ENCODE data around the gene BORA. TPM values are rescaled to one million over a fixed set of nuclear protein-coding genes. Genes with fewer than 3 reads are reported as not detected.
A peak's percentile ranks its signal among the peaks of the same experiment; 100 is the strongest.
"Not testable (repeated sequence)": the region's sequence is repeated elsewhere in the genome, so short reads cannot be mapped to it uniquely, and the experiment has no call there.

Gene BORA
- total RNA-seq, 1 experiment from 2014 or later, result 41.1 TPM

DNA sequence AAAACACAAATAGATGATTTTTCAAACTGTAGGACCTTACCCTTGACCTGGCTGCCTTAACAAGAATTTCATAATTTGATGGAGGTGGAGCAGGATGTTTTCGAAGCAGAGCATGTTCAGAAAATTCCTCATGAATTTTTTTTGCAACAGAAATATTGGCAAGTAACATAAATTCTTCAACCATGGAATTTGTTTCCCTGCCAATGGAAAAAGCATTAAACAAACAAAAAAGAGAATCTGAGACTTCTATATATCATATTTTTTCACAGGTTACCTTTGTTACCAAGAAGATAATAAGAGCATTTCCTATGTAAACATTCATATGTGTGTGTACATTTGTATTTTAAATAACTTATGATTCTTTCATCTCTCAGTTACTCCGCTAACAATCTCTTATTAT lies 35.7 kb downstream of the BORA start:
- DNase-seq (ENCODE audit: low read depth), result no peak

GRCh38 chr13:72774019-72774418 lies 46.3 kb downstream of the BORA start:
- DNase-seq (ENCODE audit: low read depth), result no peak

GRCh38 chr13:72781451-72782439 lies 54.0 kb downstream of the BORA start, which contains the start of the genes DIS3 and PIBF1:
TSS of gene DIS3 (minus strand) at chr13:72781900. CDS start at chr13:72781832, 68 bp downstream.
TSS of gene PIBF1 (plus strand) at chr13:72782133. CDS start at chr13:72783470, 1,337 bp downstream.
- DNase-seq (ENCODE audit: low read depth), result peak; percentile 98

DNA sequence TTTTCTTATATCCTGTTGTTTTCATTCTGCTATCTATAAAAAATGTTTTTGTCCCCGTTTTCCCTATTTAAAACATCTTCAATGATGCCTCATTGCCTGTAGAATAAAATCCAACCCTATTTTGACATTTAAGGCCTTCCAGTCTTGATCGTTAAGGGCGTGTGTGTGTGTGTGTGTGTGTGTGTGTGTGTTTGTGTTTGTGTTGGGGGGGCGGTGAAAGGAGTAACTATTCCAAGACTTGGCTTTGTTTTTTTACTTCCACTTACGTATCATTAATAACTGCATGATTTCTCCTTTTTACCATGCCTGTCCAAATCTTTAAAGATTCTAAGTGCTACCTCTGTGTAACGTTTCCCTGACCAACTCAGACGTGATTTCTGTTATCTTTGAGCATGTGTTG lies 55.0 kb downstream of the BORA start:
- DNase-seq (ENCODE audit: low read depth), result peak; percentile 15

DNA sequence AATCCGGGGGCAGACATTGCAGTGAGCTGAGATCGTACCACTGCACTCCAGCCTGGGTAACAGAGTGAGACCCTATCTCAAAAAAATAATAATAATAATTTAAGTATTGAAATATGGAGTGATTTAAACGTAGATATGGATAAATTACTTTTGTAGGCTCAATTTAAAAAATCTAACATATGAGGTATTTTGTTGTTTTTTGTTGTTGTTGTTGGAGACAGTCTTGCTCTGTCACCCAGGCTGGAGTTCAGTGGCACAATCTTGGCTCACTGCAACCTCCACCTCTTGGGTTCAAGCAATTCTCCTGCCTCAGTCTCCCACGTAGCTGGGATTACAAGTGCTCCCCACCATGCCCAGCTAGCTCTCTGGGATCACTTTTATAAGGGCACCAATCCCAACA lies 57.0 kb downstream of the BORA start:
- DNase-seq (ENCODE audit: low read depth), result not testable (repeated sequence)

DNA sequence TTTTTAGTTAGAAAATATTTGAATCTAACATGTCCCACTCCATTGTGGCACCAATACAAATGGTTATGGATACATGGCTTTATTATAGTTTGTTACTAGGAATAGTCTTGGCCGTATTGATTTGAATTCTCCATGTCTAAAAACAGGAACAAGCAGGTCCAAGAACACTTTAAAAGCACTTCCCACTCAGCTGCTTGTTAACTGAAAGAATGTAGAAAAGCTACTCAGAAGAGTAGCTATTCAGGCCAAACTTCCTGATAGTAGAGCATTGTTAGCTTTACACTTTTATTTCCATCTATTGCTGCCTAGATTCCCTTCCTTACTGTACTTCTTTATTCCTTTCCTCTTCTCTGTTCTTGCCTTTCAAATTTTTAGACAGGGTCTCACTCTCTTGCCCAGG lies 61.1 kb downstream of the BORA start:
- no peak for DNase-seq (ENCODE audit: low read depth)

GRCh38 chr13:72792640-72793039 lies 64.9 kb downstream of the BORA start:
- no peak for DNase-seq (ENCODE audit: low read depth)

DNA sequence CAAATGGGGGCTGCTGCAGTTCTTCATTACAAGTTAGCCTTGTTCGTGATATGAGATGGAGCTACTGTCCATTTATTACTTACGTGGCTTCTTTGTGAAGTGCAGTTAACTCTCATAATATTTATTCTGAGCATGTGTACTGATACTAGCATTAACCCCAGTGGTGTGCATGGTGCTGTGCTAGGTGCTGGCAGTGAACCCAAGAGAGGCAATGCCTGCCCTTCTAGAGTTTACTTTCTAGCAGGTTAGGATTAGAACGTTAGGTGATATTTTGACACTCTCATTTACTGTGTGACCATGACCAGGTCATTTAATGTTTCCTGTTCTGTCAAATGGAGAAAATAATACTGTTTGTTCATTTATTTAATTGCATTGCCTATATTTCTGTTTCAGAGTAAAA lies 71.1 kb downstream of the BORA start:
- no peak for DNase-seq (ENCODE audit: low read depth)

GRCh38 chr13:72804301-72804700 lies 76.6 kb downstream of the BORA start:
- no peak for DNase-seq (ENCODE audit: low read depth)

Other genes with a start within 250 kb of the BORA start
- gene MZT1, start 294 bp upstream of the BORA start, total RNA-seq (2014; rRNA removed; shearing (Covaris generic)), result 31.3 and 37.4 TPM in 2 replicates
- 22.3 and 33.3 TPM in 2 replicates for gene DIS3, start 54.0 kb downstream of the BORA start, total RNA-seq (2014; rRNA removed; shearing (Covaris generic))
- gene PIBF1, start 54.2 kb downstream of the BORA start, total RNA-seq (2014; rRNA removed; shearing (Covaris generic)), result 8.9 and 11.6 TPM in 2 replicates

All from M059J (cell line).